Fibroblast of skin of left biceps (primary cell): ENCODE results near the gene CHST11.

Source experiments
- DNase-seq, 2 experiments: peaks; one replicate each; pipeline ENCODE4 v3.0.0-alpha.2; 2013; ENCODE audit warnings: low read depth in 2 of 2

Gene CHST11

GRCh38 chr12:104695453-104696148 lies 238.9 kb downstream of the CHST11 start:
- peak; percentile 49 to 62 for DNase-seq

GRCh38 chr12:104697186-104697585 lies 240.4 kb downstream of the CHST11 start:
- no peak for DNase-seq

GRCh38 chr12:104698871-104699270 lies 242.1 kb downstream of the CHST11 start:
- DNase-seq = no peak

GRCh38 chr12:104699489-104700190 lies 242.9 kb downstream of the CHST11 start:
- DNase-seq = no peak

- DNase-seq = no peak
Measured at GRCh38 chr12:104700324-104700723, 243.6 kb downstream of the CHST11 start.

GRCh38 chr12:104701301-104701700 lies 244.6 kb downstream of the CHST11 start:
- no peak for DNase-seq

- DNase-seq = no peak
Measured at GRCh38 chr12:104701756-104702155, 245.0 kb downstream of the CHST11 start.

GRCh38 chr12:104702565-104703139 lies 245.9 kb downstream of the CHST11 start:
- no peak for DNase-seq

- no peak for DNase-seq
Measured at GRCh38 chr12:104703372-104703771, 246.6 kb downstream of the CHST11 start.

GRCh38 chr12:104704224-104704779 lies 247.6 kb downstream of the CHST11 start:
- DNase-seq = no peak

- DNase-seq = no peak
Measured at GRCh38 chr12:104707194-104707593, 250.4 kb downstream of the CHST11 start.

GRCh38 chr12:104707794-104708558 lies 251.2 kb downstream of the CHST11 start:
- no peak for DNase-seq

GRCh38 chr12:104708891-104709290 lies 252.1 kb downstream of the CHST11 start:
- DNase-seq = no peak

- DNase-seq = no peak
Measured at GRCh38 chr12:104709692-104710435, 253.1 kb downstream of the CHST11 start.

- DNase-seq = peak; percentile 76 to 77
Measured at GRCh38 chr12:104710940-104711689, 254.4 kb downstream of the CHST11 start.

- DNase-seq = no peak
Measured at GRCh38 chr12:104712477-104712876, 255.7 kb downstream of the CHST11 start.

GRCh38 chr12:104712968-104713367 lies 256.2 kb downstream of the CHST11 start:
- DNase-seq = no peak

- no peak for DNase-seq
Measured at GRCh38 chr12:104713444-104713843, 256.7 kb downstream of the CHST11 start.

- DNase-seq = no peak
Measured at GRCh38 chr12:104714369-104714768, 257.6 kb downstream of the CHST11 start.

- DNase-seq = no peak
Measured at GRCh38 chr12:104716172-104716571, 259.4 kb downstream of the CHST11 start.
